K562 (cell line): ENCODE measurements around the gene C6orf141. TPM values are rescaled to one million over a fixed set of nuclear protein-coding genes. Genes with fewer than 3 reads are reported as not detected.

Source experiments
- ARID1B ChIP-seq: fragments of 450-650 bp; IDR thresholded peaks from 2 replicates; pipeline ENCODE4 v1.6.1; 2016; ENCODE audit warnings: antibody characterized with exemption, mild to moderate bottlenecking, inconsistent platforms
- ATF3 ChIP-seq, 2 experiments: fragments of 450-650 bp in 1 of 2; sonication (generic) in 1 of 2; formaldehyde crosslinking in 1 of 2; IDR thresholded peaks in 1 of 2; conservative IDR thresholded peaks in 1 of 2; 2 replicates each; pipeline versions ENCODE4 v1.6.1 to v1.8.1; 2016 to 2023; ENCODE audit warnings: mild to moderate bottlenecking in 2 of 2, moderate library complexity in 2 of 2, inconsistent platforms in 1 of 2, missing genetic modification reagents in 1 of 2
- ATF7 ChIP-seq: fragments of 450-650 bp; IDR thresholded peaks from 2 replicates; pipeline ENCODE4 v1.7.1; 2014; ENCODE audit warnings: mild to moderate bottlenecking, moderate library complexity
- EHMT2 ChIP-seq: fragments of 450-650 bp; IDR thresholded peaks from 2 replicates; pipeline ENCODE4 v1.6.1; 2018; ENCODE audit warnings: antibody characterized with exemption
- ELK1 ChIP-seq: sonication (generic); formaldehyde crosslinking; IDR thresholded peaks from 2 replicates; pipeline ENCODE4 v1.8.1; 2022; ENCODE audit warnings: missing genetic modification reagents
- EP400 ChIP-seq: fragments of 450-650 bp; IDR thresholded peaks from 2 replicates; pipeline ENCODE4 v1.6.1; 2017; ENCODE audit warnings: antibody characterized with exemption, mild to moderate bottlenecking, moderate library complexity
- HDAC1 ChIP-seq, 2 experiments: fragments of 450-650 bp; IDR thresholded peaks; 2 replicates each; pipeline ENCODE4 v1.6.1; 2016 to 2017; ENCODE audit warnings: inconsistent platforms in 1 of 2, mild to moderate bottlenecking in 1 of 2, moderate library complexity in 1 of 2
- HEY1 ChIP-seq: fragments of 250-450 bp; sonication (Bioruptor Pico); IDR thresholded peaks from 2 replicates; pipeline ENCODE4 v1.5.0; 2020; ENCODE audit warnings: mild to moderate bottlenecking, moderate library complexity, borderline replicate concordance
- KAT7 ChIP-seq: sonication (generic); formaldehyde crosslinking; IDR thresholded peaks from 2 replicates; pipeline ENCODE4 v1.8.0; 2022; ENCODE audit warnings: missing genetic modification reagents, mild to moderate bottlenecking, borderline replicate concordance
- KDM1A ChIP-seq, 2 experiments: fragments of 450-650 bp; IDR thresholded peaks; 2 replicates each; pipeline ENCODE4 v1.6.1; 2016; ENCODE audit warnings: mild to moderate bottlenecking in 2 of 2
- MAFK ChIP-seq: IDR thresholded peaks from 2 replicates; pipeline ENCODE4 v1.6.1; 2011; ENCODE audit warnings: low read length, improper control_type of control experiment
- NCOA4 ChIP-seq: fragments of 450-650 bp; IDR thresholded peaks from 2 replicates; pipeline ENCODE4 v1.6.1; 2018; ENCODE audit warnings: mild to moderate bottlenecking; ENCODE audit not compliant: partially characterized antibody
- SRSF3 ChIP-seq: fragments of 200-400 bp; formaldehyde crosslinking; IDR thresholded peaks from 2 replicates; pipeline ENCODE4 v1.6.1; 2016; ENCODE audit warnings: mild to moderate bottlenecking, low read length, moderate library complexity; ENCODE audit not compliant: insufficient read depth
- STAT6 ChIP-seq: sonication (generic); formaldehyde crosslinking; IDR thresholded peaks from 2 replicates; pipeline ENCODE4 v1.8.1; 2023; ENCODE audit warnings: mild to moderate bottlenecking, missing genetic modification reagents
- THRAP3 ChIP-seq: fragments of 450-650 bp; IDR thresholded peaks from 2 replicates; pipeline ENCODE4 v1.6.1; 2016; ENCODE audit warnings: mild to moderate bottlenecking, inconsistent platforms, borderline replicate concordance
- ZBED1 ChIP-seq: IDR thresholded peaks from 2 replicates; pipeline ENCODE4 v1.6.1; 2014
- ZMIZ1 ChIP-seq, 2 experiments: fragments of 150-350 bp in 1 of 2; IDR thresholded peaks; 2 replicates each; pipeline ENCODE4 v1.6.1; 2012 to 2016; ENCODE audit warnings: low read depth in 2 of 2, low read length in 2 of 2, mild to moderate bottlenecking in 1 of 2, moderate library complexity in 1 of 2
- polyA plus RNA-seq, 8 experiments: library from polyadenylated mRNA; depleted of rRNA in 4 of 8; stranded (reverse) in 5 of 8; unstranded in 3 of 8; fragments of >200 nt; fragmentation: Nextera tagmentation in 2 of 8; fragmentation: Illumina TruSeq in 1 of 8; extraction: Ambion mirVana in 2 of 8; extraction: Trizol in 1 of 8; gene quantifications; 2 replicates each; pipeline versions ENCODE4 v1.2.1 to v1.2.3, GENCODE V29; 2011 to 2014; ENCODE audit warnings: inconsistent platforms in 1 of 8, missing spikeins in 1 of 8
- total RNA-seq, 7 experiments: library from RNA; depleted of rRNA in 6 of 7; stranded (reverse); fragments of >200 nt in 6 of 7; fragmentation: Illumina TruSeq in 2 of 7; extraction: Trizol in 2 of 7; gene quantifications; 2 replicates each; pipeline versions ENCODE4 v1.2.1 to v1.2.3, GENCODE V29; 2011 to 2021; ENCODE audit warnings: low replicate concordance in 1 of 7
- TF ChIP-seq, protein P1 (sequence below), 3 experiments: IDR thresholded peaks in 2 of 3; conservative IDR thresholded peaks in 1 of 3; 2 replicates each; pipeline ENCODE4 v1.5.1; 2011 to 2012; ENCODE audit warnings: low read length in 3 of 3, mild to moderate bottlenecking in 3 of 3, control low read depth in 2 of 3, improper control_type of control experiment in 1 of 3, inconsistent platforms in 1 of 3, low read depth in 1 of 3, mixed read lengths in 1 of 3, moderate library complexity in 1 of 3; ENCODE audit not compliant: insufficient read depth in 2 of 3

C6orf141 gene
- total and polyA plus RNA-seq, 9 of the 15 experiments (the other 6 are each of a cell fraction or from before 2014, with no cell fraction given): not detected

- TF ChIP-seq, protein P1, sequence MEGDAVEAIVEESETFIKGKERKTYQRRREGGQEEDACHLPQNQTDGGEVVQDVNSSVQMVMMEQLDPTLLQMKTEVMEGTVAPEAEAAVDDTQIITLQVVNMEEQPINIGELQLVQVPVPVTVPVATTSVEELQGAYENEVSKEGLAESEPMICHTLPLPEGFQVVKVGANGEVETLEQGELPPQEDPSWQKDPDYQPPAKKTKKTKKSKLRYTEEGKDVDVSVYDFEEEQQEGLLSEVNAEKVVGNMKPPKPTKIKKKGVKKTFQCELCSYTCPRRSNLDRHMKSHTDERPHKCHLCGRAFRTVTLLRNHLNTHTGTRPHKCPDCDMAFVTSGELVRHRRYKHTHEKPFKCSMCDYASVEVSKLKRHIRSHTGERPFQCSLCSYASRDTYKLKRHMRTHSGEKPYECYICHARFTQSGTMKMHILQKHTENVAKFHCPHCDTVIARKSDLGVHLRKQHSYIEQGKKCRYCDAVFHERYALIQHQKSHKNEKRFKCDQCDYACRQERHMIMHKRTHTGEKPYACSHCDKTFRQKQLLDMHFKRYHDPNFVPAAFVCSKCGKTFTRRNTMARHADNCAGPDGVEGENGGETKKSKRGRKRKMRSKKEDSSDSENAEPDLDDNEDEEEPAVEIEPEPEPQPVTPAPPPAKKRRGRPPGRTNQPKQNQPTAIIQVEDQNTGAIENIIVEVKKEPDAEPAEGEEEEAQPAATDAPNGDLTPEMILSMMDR (IDR thresholded peaks at IDR 0.05 in 2 of 3, conservative IDR thresholded peaks at IDR 0.05 in 1 of 3; ENCODE audit: insufficient read depth in 2 of 3, low read depth in 1 of 3, low read length in 3 of 3): no peak
- TF ChIP-seq ATF7 (peak; percentile 75), EP400 (peak; percentile 40), ZBED1 (no peak), THRAP3 (no peak), ZMIZ1 (IDR thresholded peaks at IDR 0.05; ENCODE audit: low read depth in 2 of 2, low read length in 2 of 2) (no peak), EHMT2 (no peak), NCOA4 (no peak), ATF3 (IDR thresholded peaks at IDR 0.05) (peak; percentile 99), ATF3 (CRISPR knock-in tag; conservative IDR thresholded peaks at IDR 0.05) (0 out of 2 replicates have a peak, but pooled peaks have one; percentile 44), ARID1B (peak; percentile 74), HEY1 (CRISPR knock-in tag) (no peak), KAT7 (CRISPR knock-in tag) (no peak), MAFK (peak; percentile 97), STAT6 (CRISPR knock-in tag) (no peak), HDAC1 (IDR thresholded peaks at IDR 0.05) (0 out of 4 replicates have a peak, but pooled peaks of 1 of the 2 experiments have one; percentile 10), ELK1 (CRISPR knock-in tag) (no peak), KDM1A (IDR thresholded peaks at IDR 0.05) (peak; percentile 58 to 73), SRSF3 (no peak)
These were observed 9.2 kb upstream of the C6orf141 start (continued) for GRCh38 chr6:49541210-49541724.
